AG04450 (cell line): ENCODE results near the gene CDC42EP3. TPM values are rescaled to one million over a fixed set of nuclear protein-coding genes. Genes with fewer than 3 reads are reported as not detected.

Source experiments
- CTCF ChIA-PET: fragments of 300-600, 350-600 bp; formaldehyde crosslinking; extraction: SDS; loops from one replicate; lab custom pipeline; 2022; ENCODE audit warnings: antibody characterized with exemption, inconsistent platforms; lab: Charles Lee
- POLR2A ChIA-PET: fragments of 350-600 bp; formaldehyde crosslinking; extraction: SDS; loops from one replicate; lab custom pipeline; 2021; ENCODE audit warnings: antibody characterized with exemption, inconsistent platforms; lab: Yijun Ruan, JAX
- DNase-seq: peaks from one replicate; pipeline ENCODE4 v3.0.0-alpha.2; 2011; ENCODE audit warnings: low read depth, low spot score
- H3K27ac ChIP-seq: one replicate; pipeline ENCODE4 v1.5.1; 2012; ENCODE audit warnings: low read depth, low read length, control low read depth
- H3K27me3 ChIP-seq: one replicate; pipeline ENCODE4 v1.6.0; 2012; ENCODE audit warnings: low read length; ENCODE audit not compliant: control insufficient read depth, insufficient read depth
- H3K4me3 ChIP-seq: 2 replicates; pipeline ENCODE4 v1.5.1; 2011; ENCODE audit warnings: mild to moderate bottlenecking, low read depth, low read length, control low read depth
- H3K9me3 ChIP-seq: 2 replicates; pipeline ENCODE4 v1.5.1; 2012; ENCODE audit warnings: low read length; ENCODE audit not compliant: control insufficient read depth, insufficient read depth
- polyA plus RNA-seq: library from polyadenylated mRNA; depleted of rRNA; stranded (reverse); fragments of >200 nt; gene quantifications from 2 replicates; pipeline ENCODE4 v1.2.3, GENCODE V29; 2011
- TF ChIP-seq, protein P1 (sequence below): IDR thresholded peaks from 2 replicates; pipeline ENCODE4 v1.5.1; 2011; ENCODE audit warnings: low read depth, low read length, control low read depth, inconsistent platforms

CDC42EP3 gene
- polyA plus RNA-seq, 1 experiment, result 245 TPM

- ChIA-PET POLR2A (no interaction called here), CTCF (interaction anchor here (0.6 to 1.7 kb wide), 3 partner anchors 54 to 244 kb away, joined by 3 to 6 read pairs (median 3); no protein-coding TSS in a partner anchor)
- no peak overlapping the region for H3K27ac ChIP-seq
- TF ChIP-seq, protein P1, sequence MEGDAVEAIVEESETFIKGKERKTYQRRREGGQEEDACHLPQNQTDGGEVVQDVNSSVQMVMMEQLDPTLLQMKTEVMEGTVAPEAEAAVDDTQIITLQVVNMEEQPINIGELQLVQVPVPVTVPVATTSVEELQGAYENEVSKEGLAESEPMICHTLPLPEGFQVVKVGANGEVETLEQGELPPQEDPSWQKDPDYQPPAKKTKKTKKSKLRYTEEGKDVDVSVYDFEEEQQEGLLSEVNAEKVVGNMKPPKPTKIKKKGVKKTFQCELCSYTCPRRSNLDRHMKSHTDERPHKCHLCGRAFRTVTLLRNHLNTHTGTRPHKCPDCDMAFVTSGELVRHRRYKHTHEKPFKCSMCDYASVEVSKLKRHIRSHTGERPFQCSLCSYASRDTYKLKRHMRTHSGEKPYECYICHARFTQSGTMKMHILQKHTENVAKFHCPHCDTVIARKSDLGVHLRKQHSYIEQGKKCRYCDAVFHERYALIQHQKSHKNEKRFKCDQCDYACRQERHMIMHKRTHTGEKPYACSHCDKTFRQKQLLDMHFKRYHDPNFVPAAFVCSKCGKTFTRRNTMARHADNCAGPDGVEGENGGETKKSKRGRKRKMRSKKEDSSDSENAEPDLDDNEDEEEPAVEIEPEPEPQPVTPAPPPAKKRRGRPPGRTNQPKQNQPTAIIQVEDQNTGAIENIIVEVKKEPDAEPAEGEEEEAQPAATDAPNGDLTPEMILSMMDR, result no peak
- H3K27me3 ChIP-seq, result no peaks in the 10 kb centered on the region
- no peaks in the 10 kb centered on the region for H3K9me3 ChIP-seq
- no peak for DNase-seq
- no peak overlapping the region for H3K4me3 ChIP-seq
Measured at GRCh38 chr2:37633234-37633633, 38.2 kb downstream of the CDC42EP3 start.

GRCh38 chr2:37632310-37632709 is 39.1 kb downstream of the CDC42EP3 start:
- ChIA-PET POLR2A (no interaction called here), CTCF (interaction anchor here (0.6 to 1.7 kb wide), 3 partner anchors 55 to 245 kb away, joined by 3 to 6 read pairs (median 3); no protein-coding TSS in a partner anchor)
- no peak for DNase-seq
- H3K4me3 ChIP-seq, result no peak overlapping the region
- H3K9me3 ChIP-seq, result no peaks in the 10 kb centered on the region
- H3K27ac ChIP-seq, result no peak overlapping the region
- H3K27me3 ChIP-seq, result no peaks in the 10 kb centered on the region
- TF ChIP-seq, protein P1, result no peak

GRCh38 chr2:37631698-37632097 is 39.7 kb downstream of the CDC42EP3 start:
- DNase-seq, result no peak
- no peak overlapping the region for H3K4me3 ChIP-seq
- H3K27ac ChIP-seq, result no peak overlapping the region
- TF ChIP-seq, protein P1, result no peak
- no peaks in the 10 kb centered on the region for H3K9me3 ChIP-seq
- no peaks in the 10 kb centered on the region for H3K27me3 ChIP-seq
- POLR2A ChIA-PET, result no interaction called here
- CTCF ChIA-PET, result interaction anchor here (1.7 kb wide), 1 partner anchor 246 kb away, joined by 6 read pairs; no protein-coding TSS in a partner anchor

GRCh38 chr2:37631292-37631691 is 40.1 kb downstream of the CDC42EP3 start:
- Histone ChIP-seq H3K9me3 (no peaks in the 10 kb centered on the region), H3K4me3 (no peak overlapping the region), H3K27me3 (no peaks in the 10 kb centered on the region), H3K27ac (no peak overlapping the region)
- no peak for DNase-seq
- TF ChIP-seq, protein P1, result no peak
- POLR2A ChIA-PET, result no interaction called here
- CTCF ChIA-PET, result no interaction called here

DNA sequence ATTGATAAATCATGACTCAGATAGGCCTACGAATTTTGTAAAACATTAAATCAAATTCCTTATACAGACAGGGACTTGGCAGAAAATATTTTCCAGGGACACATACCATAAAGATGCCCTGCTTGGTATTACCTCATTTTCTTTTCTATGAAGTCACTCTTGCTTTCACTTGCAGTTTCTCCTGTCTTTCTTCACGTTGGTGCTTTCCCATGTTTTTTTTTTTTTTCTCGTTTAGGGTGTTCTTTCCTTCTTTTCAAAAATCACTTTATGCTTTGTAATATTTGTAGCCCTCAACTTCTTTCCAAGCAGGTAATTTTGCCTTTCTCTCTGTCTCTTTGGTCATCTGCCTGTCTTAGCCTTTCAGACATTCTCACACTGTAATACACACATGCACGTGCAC is 40.7 kb downstream of the CDC42EP3 start:
- TF ChIP-seq, protein P1, result no peak
- ChIA-PET POLR2A (interaction anchor here (0.7 kb wide), 1 partner anchor 27 kb away, joined by 3 read pairs; no protein-coding TSS in a partner anchor), CTCF (no interaction called here)
- no peak for DNase-seq
- Histone ChIP-seq H3K4me3 (no peak overlapping the region), H3K9me3 (no peaks in the 10 kb centered on the region), H3K27ac (no peak overlapping the region), H3K27me3 (no peaks in the 10 kb centered on the region)
